ENCODE measurements around the gene GPR15. TPM values are rescaled to one million over a fixed set of nuclear protein-coding genes. Genes with fewer than 3 reads are reported as not detected.

GPR15 gene
- total RNA-seq, 2 donors from 2014 or later: not detected

GRCh38 chr3:98553021-98553563 is 21.3 kb downstream of the GPR15 start:
- ATAC-seq (no peak), DNase-seq (no peak)
- H3K4me1 ChIP-seq: no peaks in the 10 kb centered on the region
- TF ChIP-seq, protein P1, sequence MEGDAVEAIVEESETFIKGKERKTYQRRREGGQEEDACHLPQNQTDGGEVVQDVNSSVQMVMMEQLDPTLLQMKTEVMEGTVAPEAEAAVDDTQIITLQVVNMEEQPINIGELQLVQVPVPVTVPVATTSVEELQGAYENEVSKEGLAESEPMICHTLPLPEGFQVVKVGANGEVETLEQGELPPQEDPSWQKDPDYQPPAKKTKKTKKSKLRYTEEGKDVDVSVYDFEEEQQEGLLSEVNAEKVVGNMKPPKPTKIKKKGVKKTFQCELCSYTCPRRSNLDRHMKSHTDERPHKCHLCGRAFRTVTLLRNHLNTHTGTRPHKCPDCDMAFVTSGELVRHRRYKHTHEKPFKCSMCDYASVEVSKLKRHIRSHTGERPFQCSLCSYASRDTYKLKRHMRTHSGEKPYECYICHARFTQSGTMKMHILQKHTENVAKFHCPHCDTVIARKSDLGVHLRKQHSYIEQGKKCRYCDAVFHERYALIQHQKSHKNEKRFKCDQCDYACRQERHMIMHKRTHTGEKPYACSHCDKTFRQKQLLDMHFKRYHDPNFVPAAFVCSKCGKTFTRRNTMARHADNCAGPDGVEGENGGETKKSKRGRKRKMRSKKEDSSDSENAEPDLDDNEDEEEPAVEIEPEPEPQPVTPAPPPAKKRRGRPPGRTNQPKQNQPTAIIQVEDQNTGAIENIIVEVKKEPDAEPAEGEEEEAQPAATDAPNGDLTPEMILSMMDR (IDR thresholded peaks at IDR 0.05): no peak
- TF ChIP-seq POLR2A (IDR thresholded peaks at IDR 0.05): no peak
- no peaks in the 10 kb centered on the region for H3K36me3 ChIP-seq (replicated peaks in 1 of 2; ENCODE audit: insufficient read depth in 1 of 2, low read depth in 2 of 2)
- no peaks in the 10 kb centered on the region for H3K9me3 ChIP-seq
- H3K4me3 ChIP-seq: no peak overlapping the region
- no peak overlapping the region for H3K27ac ChIP-seq
- 66 to 71% methylated on average over 6 of the region's 6 CpGs for WGBS, 2 donors
- H3K27me3 ChIP-seq: no peaks in the 10 kb centered on the region
- intact Hi-C loops (cut with DNase I): no loop called here

DNA sequence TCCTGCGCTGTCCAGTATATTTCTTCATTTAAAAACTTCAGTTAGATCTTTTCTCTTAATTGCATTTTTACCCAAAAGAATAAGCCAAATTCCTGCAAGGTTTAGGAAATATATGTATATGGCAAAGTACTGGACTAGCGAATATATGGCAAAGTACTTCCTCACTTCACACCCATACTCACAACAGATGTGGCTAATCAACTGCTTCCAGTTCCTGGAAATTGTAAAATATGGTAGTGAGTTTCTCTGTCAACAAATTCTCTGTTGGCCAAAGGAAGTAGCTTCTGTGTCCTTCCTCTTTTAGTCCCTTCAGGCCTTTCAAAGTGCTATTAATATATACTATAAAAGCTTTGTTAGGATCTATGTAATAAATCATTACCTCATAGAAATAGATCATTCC is 22.0 kb downstream of the GPR15 start:
- H3K27ac ChIP-seq: no peak overlapping the region
- no peaks in the 10 kb centered on the region for H3K9me3 ChIP-seq
- H3K27me3 ChIP-seq: no peaks in the 10 kb centered on the region
- 83 to 93% methylated on average over 2 of the region's 2 CpGs for WGBS, 2 donors
- TF ChIP-seq POLR2A (IDR thresholded peaks at IDR 0.05): no peak
- TF ChIP-seq, protein P1 (IDR thresholded peaks at IDR 0.05): no peak
- ATAC-seq: no peak
- H3K4me3 ChIP-seq: no peak overlapping the region
- no peaks in the 10 kb centered on the region for H3K36me3 ChIP-seq (replicated peaks in 1 of 2; ENCODE audit: insufficient read depth in 1 of 2, low read depth in 2 of 2)
- no peaks in the 10 kb centered on the region for H3K4me1 ChIP-seq
- intact Hi-C loops (cut with DNase I): no loop called here
- no peak for DNase-seq

- H3K9me3 ChIP-seq: no peaks in the 10 kb centered on the region
- 81 to 84% methylated on average over 2 of the region's 2 CpGs for WGBS, 2 donors
- H3K36me3 ChIP-seq (replicated peaks in 1 of 2; ENCODE audit: insufficient read depth in 1 of 2, low read depth in 2 of 2): no peaks in the 10 kb centered on the region
- H3K4me3 ChIP-seq: no peak overlapping the region
- TF ChIP-seq POLR2A (IDR thresholded peaks at IDR 0.05): no peak
- TF ChIP-seq, protein P1 (IDR thresholded peaks at IDR 0.05): no peak
- DNase-seq (no peak), ATAC-seq (no peak)
- no peaks in the 10 kb centered on the region for H3K27me3 ChIP-seq
- intact Hi-C loops (cut with DNase I): no loop called here
- no peaks in the 10 kb centered on the region for H3K4me1 ChIP-seq
- H3K27ac ChIP-seq: no peak overlapping the region
These were observed 22.8 kb downstream of the GPR15 start for GRCh38 chr3:98554580-98554979.

GRCh38 chr3:98555025-98555379 is 23.2 kb downstream of the GPR15 start:
- H3K27me3 ChIP-seq: no peaks in the 10 kb centered on the region
- ATAC-seq: no peak
- TF ChIP-seq, protein P1 (IDR thresholded peaks at IDR 0.05): no peak
- no peak for TF ChIP-seq POLR2A (IDR thresholded peaks at IDR 0.05)
- intact Hi-C loops (cut with DNase I): no loop called here
- H3K36me3 ChIP-seq (replicated peaks in 1 of 2; ENCODE audit: insufficient read depth in 1 of 2, low read depth in 2 of 2): no peaks in the 10 kb centered on the region
- no peaks in the 10 kb centered on the region for H3K4me1 ChIP-seq
- no peaks in the 10 kb centered on the region for H3K9me3 ChIP-seq
- DNase-seq: no peak
- H3K27ac ChIP-seq: no peak overlapping the region
- WGBS, 2 donors: 39 to 42% methylated on average over 4 of the region's 4 CpGs
- no peak overlapping the region for H3K4me3 ChIP-seq
